Large intestine (tissue), 3 donors: ENCODE measurements around the gene ZKSCAN4. TPM values are rescaled to one million over a fixed set of nuclear protein-coding genes. Genes with fewer than 3 reads are reported as not detected.

Source experiments
- DNase-seq, 2 donors: peaks; one replicate each; pipeline versions ENCODE4 v3.0.0 to v3.0.0-alpha.2; 2013
- H3K27ac ChIP-seq: one replicate; pipeline ENCODE4 v1.5.1; 2013; ENCODE audit warnings: low read length
- H3K27me3 ChIP-seq: 2 replicates; pipeline ENCODE4 v1.6.1; 2013; ENCODE audit warnings: low read length; ENCODE audit not compliant: control insufficient read depth, insufficient read depth
- H3K36me3 ChIP-seq: 2 replicates; pipeline ENCODE4 v1.6.1; 2013; ENCODE audit warnings: low read length; ENCODE audit not compliant: control insufficient read depth, insufficient read depth
- H3K4me1 ChIP-seq: one replicate; pipeline ENCODE4 v1.6.1; 2013; ENCODE audit warnings: low read length; ENCODE audit not compliant: control insufficient read depth, insufficient read depth
- H3K4me3 ChIP-seq: one replicate; pipeline ENCODE4 v1.5.1; 2013; ENCODE audit warnings: low read length
- H3K9me3 ChIP-seq: one replicate; pipeline ENCODE4 v1.6.1; 2013; ENCODE audit warnings: mild to moderate bottlenecking, low read depth, low read length, moderate library complexity; ENCODE audit not compliant: control insufficient read depth
- WGBS: methylation state at CpG from one replicate; pipeline ENCODE4 v1.1.5; 2013; ENCODE audit warnings: low lambda C conversion rate; ENCODE audit not compliant: insufficient coverage; 5-methylcytosine and 5-hydroxymethylcytosine counted together
- polyA plus RNA-seq: library from polyadenylated mRNA; unstranded; fragments of 120-200 nt; gene quantifications from one replicate; pipeline ENCODE4 v1.2.1, GENCODE V29; 2013

ZKSCAN4 gene
- polyA plus RNA-seq, 1 donor: 7.8 TPM

GRCh38 chr6:28209753-28210535 lies 42.1 kb downstream of the ZKSCAN4 start:
- no peaks in the 10 kb centered on the region for H3K36me3 ChIP-seq
- H3K27ac ChIP-seq: no peak overlapping the region
- H3K4me1 ChIP-seq: peaks cover 12% of the 10 kb centered on the region
- H3K27me3 ChIP-seq: peaks cover 83% of the 10 kb centered on the region
- H3K4me3 ChIP-seq: no peak overlapping the region
- H3K9me3 ChIP-seq: peaks cover 5% of the 10 kb centered on the region
- 56% methylated on average over 4 of the region's 7 CpGs for WGBS
- no peak for DNase-seq

GRCh38 chr6:28208111-28208659 lies 43.9 kb downstream of the ZKSCAN4 start:
- Histone ChIP-seq H3K27me3 (peaks cover 81% of the 10 kb centered on the region), H3K4me3 (no peak overlapping the region), H3K36me3 (no peaks in the 10 kb centered on the region), H3K4me1 (peaks cover 12% of the 10 kb centered on the region), H3K27ac (no peak overlapping the region), H3K9me3 (peaks cover 5% of the 10 kb centered on the region)
- DNase-seq: peak in 1 of 2 donors; percentile 37
- 4% methylated on average over 3 of the region's 23 CpGs for WGBS

GRCh38 chr6:28207510-28208110 lies 44.5 kb downstream of the ZKSCAN4 start:
- DNase-seq: peak in 1 of 2 donors; percentile 55

GRCh38 chr6:28206928-28207509 lies 45.0 kb downstream of the ZKSCAN4 start:
- H3K4me3 ChIP-seq: no peak overlapping the region
- peaks cover 5% of the 10 kb centered on the region for H3K9me3 ChIP-seq
- no peak overlapping the region for H3K27ac ChIP-seq
- WGBS: no CpG with 5 or more reads among the region's 15 CpGs
- no peaks in the 10 kb centered on the region for H3K36me3 ChIP-seq
- peaks cover 75% of the 10 kb centered on the region for H3K27me3 ChIP-seq
- no peak for DNase-seq
- H3K4me1 ChIP-seq: peaks cover 7% of the 10 kb centered on the region

More at GRCh38 chr6:28207510-28208110, 44.5 kb downstream of the ZKSCAN4 start:
- Histone ChIP-seq H3K9me3 (peaks cover 5% of the 10 kb centered on the region), H3K27ac (no peak overlapping the region), H3K4me3 (no peak overlapping the region), H3K4me1 (peaks cover 7% of the 10 kb centered on the region), H3K27me3 (peaks cover 79% of the 10 kb centered on the region), H3K36me3 (no peaks in the 10 kb centered on the region)
- WGBS: no CpG with 5 or more reads among the region's 35 CpGs

- no peak overlapping the region for H3K27ac ChIP-seq
- no peak overlapping the region for H3K4me3 ChIP-seq
- H3K36me3 ChIP-seq: no peaks in the 10 kb centered on the region
- peaks cover 72% of the 10 kb centered on the region for H3K27me3 ChIP-seq
- H3K9me3 ChIP-seq: peaks cover 5% of the 10 kb centered on the region
- H3K4me1 ChIP-seq: peaks cover 7% of the 10 kb centered on the region
- WGBS: 31% methylated on average over 2 of the region's 3 CpGs
- DNase-seq: no peak
Observed at GRCh38 chr6:28206527-28206926, 45.5 kb downstream of the ZKSCAN4 start.

- Histone ChIP-seq H3K4me3 (no peak overlapping the region), H3K27ac (no peak overlapping the region), H3K4me1 (peaks cover 7% of the 10 kb centered on the region), H3K9me3 (peaks cover 5% of the 10 kb centered on the region), H3K27me3 (peaks cover 68% of the 10 kb centered on the region), H3K36me3 (no peaks in the 10 kb centered on the region)
- WGBS: no CpG with 5 or more reads among the region's 1 CpG
- DNase-seq: no peak
Observed at GRCh38 chr6:28205879-28206278, 46.2 kb downstream of the ZKSCAN4 start.

GRCh38 chr6:28203201-28203600 lies 48.9 kb downstream of the ZKSCAN4 start:
- WGBS: no CpG with 5 or more reads among the region's 4 CpGs
- Histone ChIP-seq H3K4me1 (peaks cover 5% of the 10 kb centered on the region), H3K9me3 (peaks cover 5% of the 10 kb centered on the region), H3K36me3 (no peaks in the 10 kb centered on the region), H3K27ac (no peak overlapping the region), H3K27me3 (peaks cover 50% of the 10 kb centered on the region), H3K4me3 (no peak overlapping the region)
- no peak for DNase-seq

- Histone ChIP-seq H3K27me3 (peaks cover 23% of the 10 kb centered on the region), H3K4me1 (no peaks in the 10 kb centered on the region), H3K36me3 (no peaks in the 10 kb centered on the region), H3K9me3 (no peaks in the 10 kb centered on the region), H3K4me3 (no peak overlapping the region), H3K27ac (no peak overlapping the region)
- no CpG with 5 or more reads among the region's 1 CpG for WGBS
- no peak for DNase-seq
Observed at GRCh38 chr6:28200020-28200419, 52.0 kb downstream of the ZKSCAN4 start.
